Skeletal muscle tissue (tissue), 4 donors: ENCODE data around the gene DNM1L. TPM values are rescaled to one million over a fixed set of nuclear protein-coding genes. Genes with fewer than 3 reads are reported as not detected.

Source experiments
- H3K27ac ChIP-seq: one replicate; pipeline ENCODE4 v1.7.0; 2013; ENCODE audit warnings: mild to moderate bottlenecking, low read depth, low read length, inconsistent platforms
- H3K27me3 ChIP-seq, 3 donors: one replicate each; pipeline ENCODE4 v1.7.0; 2013; ENCODE audit warnings: low read length in 3 of 3; ENCODE audit not compliant: control insufficient read depth in 3 of 3, insufficient read depth in 3 of 3
- H3K36me3 ChIP-seq, 3 donors: one replicate each; pipeline ENCODE4 v1.7.0; 2013; ENCODE audit warnings: low read length in 3 of 3; ENCODE audit not compliant: control insufficient read depth in 3 of 3, insufficient read depth in 3 of 3
- H3K4me1 ChIP-seq, 3 donors: one replicate each; pipeline ENCODE4 v1.7.0; 2013; ENCODE audit warnings: low read length in 3 of 3, mild to moderate bottlenecking in 3 of 3; ENCODE audit not compliant: control insufficient read depth in 3 of 3, insufficient read depth in 3 of 3
- H3K4me3 ChIP-seq, 3 donors: one replicate each; pipeline ENCODE4 v1.7.0; 2013; ENCODE audit warnings: low read length in 3 of 3
- H3K9ac ChIP-seq, 3 donors: one replicate each; pipeline ENCODE4 v1.7.0; 2013; ENCODE audit warnings: low read length in 3 of 3, mild to moderate bottlenecking in 3 of 3, moderate library complexity in 2 of 3, low read depth in 1 of 3
- H3K9me3 ChIP-seq, 3 donors: one replicate each; pipeline ENCODE4 v1.7.0; 2013; ENCODE audit warnings: low read length in 3 of 3; ENCODE audit not compliant: control insufficient read depth in 3 of 3
- total RNA-seq: library from RNA; depleted of rRNA; stranded (reverse); fragments of >200 nt; gene quantifications from one replicate; pipeline ENCODE4 v1.2.3, GENCODE V29; 2014
- donor health status: Osteomylitis.

The DNM1L gene
- total RNA-seq, 1 donor from 2014 or later = 60.0 TPM

GRCh38 chr12:32742133-32742532 lies 63.0 kb downstream of the DNM1L start:
- Histone ChIP-seq H3K36me3 (peaks cover 6 to 60% (median 48%) of the 10 kb centered on the region in 3 donors), H3K27ac (no peak overlapping the region), H3K9me3 (no peaks in the 10 kb centered on the region), H3K9ac (no peak overlapping the region), H3K4me3 (no peak overlapping the region), H3K27me3 (no peaks in the 10 kb centered on the region), H3K4me1 (no peaks in the 10 kb centered on the region)

- no peaks in the 10 kb centered on the region for H3K27me3 ChIP-seq
These were observed 64.2 kb downstream of the DNM1L start for GRCh38 chr12:32743264-32743663.

GRCh38 chr12:32753605-32754004 lies 74.5 kb downstream of the DNM1L start:
- H3K4me3 ChIP-seq = no peak overlapping the region
- H3K4me1 ChIP-seq = peaks cover 14 to 19% (median 17%) of the 10 kb centered on the region in 3 donors
- H3K27me3 ChIP-seq = no peaks in the 10 kb centered on the region
- peaks cover 21 to 34% (median 33%) of the 10 kb centered on the region in 3 donors for H3K36me3 ChIP-seq
- H3K9ac ChIP-seq = no peak overlapping the region
- H3K9me3 ChIP-seq = no peaks in the 10 kb centered on the region
- H3K27ac ChIP-seq = no peak overlapping the region

More at GRCh38 chr12:32743264-32743663, 64.2 kb downstream of the DNM1L start:
- H3K27ac ChIP-seq = no peak overlapping the region
- no peak overlapping the region for H3K4me3 ChIP-seq
- H3K9ac ChIP-seq = no peak overlapping the region
- peaks cover 6 to 65% (median 55%) of the 10 kb centered on the region in 3 donors for H3K36me3 ChIP-seq
- no peaks in the 10 kb centered on the region for H3K4me1 ChIP-seq
- H3K9me3 ChIP-seq = no peaks in the 10 kb centered on the region

- peak overlapping the region; percentile 76 for H3K27ac ChIP-seq
- peaks cover 14 to 19% (median 17%) of the 10 kb centered on the region in 3 donors for H3K4me1 ChIP-seq
- H3K9me3 ChIP-seq = no peaks in the 10 kb centered on the region
- H3K27me3 ChIP-seq = no peaks in the 10 kb centered on the region
- peak overlapping the region in 1 of 3 donors; percentile 91 for H3K4me3 ChIP-seq
- peaks cover 19 to 29% (median 29%) of the 10 kb centered on the region in 3 donors for H3K36me3 ChIP-seq
- no peak overlapping the region for H3K9ac ChIP-seq
These were observed 75.0 kb downstream of the DNM1L start for GRCh38 chr12:32754111-32754510.

- Histone ChIP-seq H3K9ac (peak overlapping the region; percentile 88 to 95 (median 92)), H3K4me1 (peaks cover 14 to 19% (median 17%) of the 10 kb centered on the region in 3 donors), H3K36me3 (peaks cover 17 to 24% (median 21%) of the 10 kb centered on the region in 3 donors), H3K9me3 (no peaks in the 10 kb centered on the region), H3K4me3 (peak overlapping the region; percentile 90 to 98 (median 91)), H3K27me3 (no peaks in the 10 kb centered on the region), H3K27ac (peak overlapping the region; percentile 76)
These were observed 76.1 kb downstream of the DNM1L start for GRCh38 chr12:32755051-32755653.

- H3K9me3 ChIP-seq = no peaks in the 10 kb centered on the region
These were observed 76.8 kb downstream of the DNM1L start, which contains the start of gene YARS2 for GRCh38 chr12:32755654-32756475. Gene YARS2 (minus strand): TSS chr12:32755897. CDS start chr12:32755874, 23 bp downstream.

GRCh38 chr12:32756476-32757066 lies 77.5 kb downstream of the DNM1L start:
- Histone ChIP-seq H3K9me3 (no peaks in the 10 kb centered on the region), H3K4me1 (peaks cover 14 to 19% (median 17%) of the 10 kb centered on the region in 3 donors), H3K9ac (peak overlapping the region in 1 of 3 donors; percentile 95), H3K4me3 (peak overlapping the region; percentile 90 to 98 (median 91)), H3K36me3 (peaks cover 8 to 19% (median 9%) of the 10 kb centered on the region in 3 donors), H3K27me3 (peaks cover 0 to 6% (median 0%) of the 10 kb centered on the region in 3 donors), H3K27ac (no peak overlapping the region)

More at GRCh38 chr12:32755654-32756475, 76.8 kb downstream of the DNM1L start, which contains the start of gene YARS2:
- Histone ChIP-seq H3K4me3 (peak within 1 kb of the TSS; percentile 90 to 98 (median 91)), H3K27me3 (peaks cover 0 to 2% (median 0%) of the 10 kb centered on the region in 3 donors), H3K36me3 (peaks cover 13 to 24% (median 15%) of the 10 kb centered on the region in 3 donors), H3K4me1 (peaks cover 14 to 19% (median 17%) of the 10 kb centered on the region in 3 donors), H3K27ac (peak within 1 kb of the TSS; percentile 76), H3K9ac (peak within 1 kb of the TSS; percentile 88 to 95 (median 92))

GRCh38 chr12:32757157-32757556 lies 78.1 kb downstream of the DNM1L start:
- Histone ChIP-seq H3K9me3 (no peaks in the 10 kb centered on the region), H3K9ac (no peak overlapping the region), H3K4me1 (peaks cover 14 to 19% (median 17%) of the 10 kb centered on the region in 3 donors), H3K27ac (no peak overlapping the region), H3K27me3 (peaks cover 0 to 6% (median 3%) of the 10 kb centered on the region in 3 donors), H3K36me3 (peaks cover 3 to 13% (median 4%) of the 10 kb centered on the region in 3 donors), H3K4me3 (no peak overlapping the region)

GRCh38 chr12:32761716-32762115 lies 82.6 kb downstream of the DNM1L start:
- Histone ChIP-seq H3K27ac (no peak overlapping the region), H3K9ac (no peak overlapping the region), H3K9me3 (no peaks in the 10 kb centered on the region), H3K4me3 (no peak overlapping the region), H3K27me3 (peaks cover 0 to 6% (median 3%) of the 10 kb centered on the region in 3 donors), H3K4me1 (no peaks in the 10 kb centered on the region), H3K36me3 (no peaks in the 10 kb centered on the region)
